Activated T-cell treated with anti-CD3 and anti-CD28 coated beads, Interleukin-2, amount 50 U/mL, for 24 hours (primary cell): ENCODE measurements around the gene CBX2.

Experiments
- DNase-seq: peaks from one replicate; pipeline ENCODE4 v3.0.0-alpha.2; 2020
- H3K27ac Mint-ChIP-seq: 2 replicates; pipeline ENCODE4 v1.8.0; 2020; ENCODE audit warnings: mild to moderate bottlenecking, mixed read lengths
- H3K27me3 Mint-ChIP-seq: 2 replicates; pipeline ENCODE4 v1.8.0; 2020; ENCODE audit warnings: mixed read lengths
- H3K36me3 Mint-ChIP-seq: 2 replicates; pipeline ENCODE4 v1.8.0; 2020; ENCODE audit warnings: low read depth, mixed read lengths
- H3K4me1 Mint-ChIP-seq: 2 replicates; pipeline ENCODE4 v1.8.0; 2020; ENCODE audit warnings: low read depth, mixed read lengths
- H3K4me3 Mint-ChIP-seq: 2 replicates; pipeline ENCODE4 v1.8.0; 2020; ENCODE audit warnings: mild to moderate bottlenecking, moderate library complexity, mixed read lengths
- H3K9me3 Mint-ChIP-seq: 2 replicates; pipeline ENCODE4 v1.8.0; 2020; ENCODE audit warnings: mixed read lengths

CBX2 gene

DNA sequence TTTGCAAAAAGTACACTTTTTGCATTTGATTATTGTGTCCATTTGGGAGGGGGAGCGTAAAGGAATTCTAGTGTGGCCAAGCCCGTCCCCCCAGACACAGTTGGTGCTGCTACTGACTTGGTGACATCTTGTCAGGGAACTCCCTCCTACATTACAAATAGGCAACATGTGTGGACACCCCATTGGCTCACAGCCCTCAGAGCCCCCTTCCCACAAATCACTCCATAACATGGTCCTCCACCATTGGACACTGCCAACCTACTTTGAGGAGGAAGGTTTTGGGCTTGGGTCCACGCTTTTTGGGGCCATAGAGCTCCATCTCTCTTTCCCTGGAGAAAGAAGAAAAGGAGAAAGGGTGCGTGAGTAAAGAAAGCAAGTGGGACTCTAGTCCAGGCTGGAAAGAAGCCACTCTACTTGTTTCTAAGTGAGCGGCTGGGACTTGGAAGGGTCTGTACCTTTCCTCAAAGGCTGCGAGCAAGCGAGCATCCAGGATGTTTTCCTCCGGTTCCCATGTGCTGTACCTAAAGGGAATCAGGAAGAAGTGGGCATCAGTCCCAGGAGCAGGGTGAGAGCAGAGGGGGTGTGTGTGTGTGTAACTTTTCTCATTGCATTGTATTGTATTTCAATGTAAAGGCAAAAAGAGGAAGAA, 18.0 kb downstream of the CBX2 start:
- Mint-ChIP-seq H3K27ac (no peak overlapping the region), H3K36me3 (peaks cover 2% of the 10 kb centered on the region), H3K27me3 (peaks cover 49% of the 10 kb centered on the region), H3K4me1 (peaks cover 37% of the 10 kb centered on the region), H3K4me3 (peak overlapping the region; percentile 80), H3K9me3 (no peaks in the 10 kb centered on the region)
- no peak for DNase-seq

DNA sequence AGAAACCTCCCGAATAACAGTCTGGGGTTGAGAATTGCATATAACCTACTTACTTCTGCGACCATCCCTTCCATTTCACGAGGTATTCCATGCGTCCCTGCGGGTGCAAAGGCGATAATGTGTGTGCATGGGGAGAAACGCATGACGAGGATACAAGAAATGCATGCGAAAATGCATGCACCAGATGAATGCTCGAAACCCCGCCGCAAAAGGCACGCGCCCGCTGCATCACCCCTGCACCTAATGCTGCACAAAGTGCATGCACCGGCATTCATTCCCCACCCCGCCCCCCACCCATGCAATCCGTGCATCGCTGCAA, 18.5 kb downstream of the CBX2 start:
- H3K36me3 Mint-ChIP-seq, result peaks cover 2% of the 10 kb centered on the region
- no peaks in the 10 kb centered on the region for H3K9me3 Mint-ChIP-seq
- no peak overlapping the region for H3K27ac Mint-ChIP-seq
- peaks cover 34% of the 10 kb centered on the region for H3K4me1 Mint-ChIP-seq
- H3K4me3 Mint-ChIP-seq, result peak overlapping the region; percentile 80
- H3K27me3 Mint-ChIP-seq, result peaks cover 46% of the 10 kb centered on the region
- no peak for DNase-seq

DNA sequence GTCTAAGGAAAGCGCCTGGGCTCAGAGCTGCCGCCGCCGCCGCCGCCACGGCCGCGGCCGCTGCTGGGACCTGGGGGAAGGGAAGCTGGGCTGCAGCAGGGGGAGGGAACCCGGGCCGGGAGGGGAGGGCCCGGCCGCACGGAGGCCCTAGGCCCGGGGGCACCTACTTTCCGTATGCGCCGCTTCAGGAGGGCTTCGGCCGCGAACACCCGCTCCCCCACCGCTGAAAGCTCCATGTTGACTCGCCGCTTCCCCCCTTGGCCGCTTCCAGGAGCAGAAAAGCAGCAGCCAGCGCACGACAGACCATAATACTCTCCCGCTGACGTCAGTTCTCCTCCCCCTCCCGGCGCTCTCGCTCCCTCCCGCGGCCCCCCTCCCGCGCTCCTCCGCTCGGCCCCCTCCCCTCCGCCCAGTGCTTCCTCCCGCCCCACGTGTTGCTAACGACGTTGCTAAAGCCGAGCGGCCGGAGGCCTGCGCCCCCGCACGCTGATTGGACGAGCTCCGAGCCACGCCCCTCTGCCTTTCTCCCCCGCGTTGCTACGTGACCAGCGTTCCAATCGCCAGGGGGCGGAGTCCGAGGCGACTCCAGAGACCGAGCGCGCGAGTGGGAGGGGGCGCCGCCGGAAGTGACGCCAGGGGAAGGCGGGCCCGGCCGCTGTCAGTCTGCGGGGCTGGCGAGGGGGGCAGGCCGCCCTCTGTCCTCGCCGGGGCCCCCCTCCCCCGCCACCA, 19.0 kb downstream of the CBX2 start, which contains the start of gene CBX8:
CBX8 (minus strand) TSS at position 315 of the 729 bp plus-strand sequence; CDS start at position 236, 79 bp downstream.
- no peaks in the 10 kb centered on the region for H3K9me3 Mint-ChIP-seq

DNA sequence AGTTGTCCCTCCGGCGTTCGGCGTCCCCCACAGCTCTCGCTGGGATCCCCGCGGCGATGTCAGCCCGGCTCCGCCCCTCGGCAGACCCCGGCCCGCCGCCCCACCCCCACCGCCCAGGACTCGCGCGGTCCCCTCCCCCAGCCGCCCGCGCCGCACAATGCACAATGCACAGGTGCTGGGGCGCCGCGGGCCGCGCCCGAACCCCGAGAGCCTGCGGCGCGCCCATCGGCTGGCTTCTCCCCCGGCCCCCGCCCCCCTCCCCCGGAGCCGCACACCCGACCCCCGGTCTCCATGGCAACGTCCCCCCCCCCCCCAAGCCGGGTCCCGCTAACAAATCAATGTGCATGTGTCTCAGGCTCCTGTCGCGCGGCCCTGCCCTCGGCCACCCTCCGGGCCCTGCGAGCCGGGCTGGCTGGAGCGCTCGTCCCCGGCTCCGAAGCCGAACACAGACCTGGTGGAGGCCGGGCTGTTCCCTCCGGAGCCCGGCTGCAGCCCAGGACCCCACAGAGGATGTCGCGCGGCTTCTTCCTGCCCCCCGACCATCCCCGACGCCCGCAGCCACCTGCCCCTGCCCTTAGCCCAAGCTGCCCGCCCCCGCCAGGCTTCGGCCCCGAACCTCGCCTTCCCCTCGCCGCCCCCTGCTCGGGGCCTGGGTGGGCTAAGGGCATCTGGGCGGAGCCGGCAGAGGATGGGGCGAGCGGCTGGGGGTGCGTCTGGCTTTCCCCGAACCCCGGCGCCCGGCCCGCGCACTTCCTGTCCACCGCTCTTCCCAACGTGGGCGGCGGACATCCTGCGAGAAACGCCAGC, 19.7 kb downstream of the CBX2 start:
- Mint-ChIP-seq H3K4me3 (peak overlapping the region; percentile 80), H3K36me3 (peaks cover 2% of the 10 kb centered on the region), H3K27ac (no peak overlapping the region), H3K9me3 (no peaks in the 10 kb centered on the region), H3K27me3 (peaks cover 46% of the 10 kb centered on the region), H3K4me1 (peaks cover 40% of the 10 kb centered on the region)
- peak; percentile 45 for DNase-seq

More for the DNA sequence above, 19.0 kb downstream of the CBX2 start, which contains the start of gene CBX8:
- Mint-ChIP-seq H3K4me3 (peak within 1 kb of the TSS; percentile 80), H3K27me3 (peaks cover 46% of the 10 kb centered on the region), H3K27ac (peak within 1 kb of the TSS; percentile 79), H3K36me3 (peaks cover 2% of the 10 kb centered on the region), H3K4me1 (peaks cover 38% of the 10 kb centered on the region)
- peak; percentile 99 for DNase-seq

DNA sequence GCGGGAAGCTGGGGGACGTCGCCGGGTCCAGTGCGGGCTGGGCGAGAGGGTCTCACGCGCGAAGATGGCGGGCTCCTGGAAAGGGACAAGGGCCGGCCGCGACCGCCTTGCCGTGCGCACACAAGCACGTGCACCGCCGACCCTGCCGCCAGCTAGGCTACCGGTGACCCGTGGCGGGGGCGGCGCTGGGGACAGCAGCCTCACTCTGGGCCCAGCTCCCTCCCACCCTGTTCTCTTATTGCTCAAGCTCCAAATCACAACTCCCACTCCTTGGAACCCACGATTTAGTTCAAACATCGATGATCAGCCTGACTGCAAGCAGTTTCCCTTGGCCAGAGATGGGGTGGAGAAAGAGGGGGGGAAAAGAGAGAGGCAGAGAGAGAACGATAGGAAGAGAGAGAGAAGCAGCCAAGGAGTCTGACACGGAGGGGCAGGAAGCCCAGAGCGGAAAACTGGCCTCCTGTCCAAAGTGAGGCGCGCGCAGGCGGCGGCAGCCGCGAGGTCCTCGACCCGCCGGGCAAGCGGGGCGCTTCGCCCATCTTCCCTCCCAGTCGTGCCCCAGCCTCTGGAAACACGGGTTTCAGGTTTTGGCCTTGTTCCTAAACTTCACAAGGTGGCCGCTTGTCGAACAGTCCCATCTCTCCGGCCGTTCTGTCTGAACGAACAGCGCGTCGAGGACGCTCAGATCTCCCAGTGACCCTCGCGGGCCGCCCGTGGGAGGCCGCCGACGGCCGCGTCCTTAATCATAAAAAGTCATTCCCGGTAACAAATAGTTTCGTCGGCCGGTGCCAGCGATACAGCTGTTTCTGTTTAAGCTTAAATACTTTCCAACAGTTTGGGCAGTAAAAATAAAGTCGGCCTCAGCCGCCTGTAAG, 20.6 kb downstream of the CBX2 start:
- no peaks in the 10 kb centered on the region for H3K9me3 Mint-ChIP-seq
- H3K27me3 Mint-ChIP-seq, result peaks cover 51% of the 10 kb centered on the region
- DNase-seq, result no peak
- peak overlapping the region; percentile 52 for H3K4me3 Mint-ChIP-seq
- H3K4me1 Mint-ChIP-seq, result peaks cover 40% of the 10 kb centered on the region
- H3K27ac Mint-ChIP-seq, result peak overlapping the region; percentile 65
- peaks cover 1% of the 10 kb centered on the region for H3K36me3 Mint-ChIP-seq

DNA sequence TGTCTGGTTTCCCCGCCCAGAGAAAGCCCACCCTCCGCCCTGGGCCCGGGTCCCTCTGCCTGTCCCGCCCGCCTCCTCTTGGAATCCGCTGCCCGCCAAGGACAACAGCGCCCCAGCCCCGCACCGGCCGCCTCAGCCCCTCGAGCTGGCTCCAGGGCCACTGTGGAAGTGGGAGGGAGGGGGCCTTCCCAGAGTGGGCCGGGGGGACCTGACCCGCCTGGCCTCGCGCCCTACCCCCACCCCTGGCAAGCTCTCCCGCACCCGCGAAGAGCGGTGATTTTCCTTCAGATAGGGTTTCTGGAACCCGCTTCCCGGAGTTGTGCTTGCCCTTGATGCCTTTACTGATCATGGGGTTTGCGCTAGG, 21.2 kb downstream of the CBX2 start:
- Mint-ChIP-seq H3K4me3 (no peak overlapping the region), H3K27ac (peak overlapping the region; percentile 36), H3K27me3 (peaks cover 52% of the 10 kb centered on the region), H3K9me3 (no peaks in the 10 kb centered on the region), H3K36me3 (no peaks in the 10 kb centered on the region), H3K4me1 (peaks cover 41% of the 10 kb centered on the region)
- no peak for DNase-seq

DNA sequence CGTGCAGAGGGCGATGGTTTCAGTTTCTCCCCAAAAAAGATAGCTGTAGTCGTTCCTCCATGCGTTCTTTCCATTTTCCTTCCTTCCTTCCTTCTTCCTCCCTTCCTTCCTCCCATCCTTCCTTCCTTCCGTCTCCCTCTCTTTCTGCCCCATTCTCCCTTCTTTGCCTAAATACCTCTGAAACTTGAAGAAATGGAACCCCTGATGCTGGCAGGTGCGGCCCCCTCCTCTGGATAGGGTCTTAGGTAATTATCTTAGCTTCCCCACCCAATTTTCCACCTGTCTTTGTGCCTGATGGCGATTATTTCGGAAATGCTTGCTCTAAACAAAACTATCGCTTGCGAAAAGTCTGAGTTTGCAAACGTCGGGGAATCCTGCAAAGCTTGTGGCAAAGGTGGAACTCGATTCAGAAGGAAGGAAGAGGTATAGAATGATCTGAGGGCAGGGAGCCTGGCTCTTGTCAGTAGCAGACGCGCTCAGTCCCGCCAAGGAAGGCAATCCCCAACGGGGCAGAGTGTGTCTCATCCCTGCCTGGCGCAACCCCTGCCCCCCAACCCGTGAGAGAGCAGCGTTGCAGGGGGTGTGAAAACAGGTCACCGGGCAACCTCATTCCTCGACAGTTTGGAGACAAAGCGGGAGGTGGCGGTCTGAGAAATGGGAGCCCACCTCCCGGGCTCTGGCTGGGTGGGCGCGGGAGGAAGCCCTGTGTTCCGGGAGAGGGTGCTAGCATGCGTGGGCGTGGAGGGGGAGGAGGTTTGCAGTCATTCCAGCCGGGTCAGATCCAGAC, 21.8 kb downstream of the CBX2 start:
- Mint-ChIP-seq H3K27me3 (peaks cover 57% of the 10 kb centered on the region), H3K36me3 (no peaks in the 10 kb centered on the region), H3K9me3 (no peaks in the 10 kb centered on the region), H3K4me1 (peaks cover 46% of the 10 kb centered on the region), H3K4me3 (peak overlapping the region; percentile 49), H3K27ac (peak overlapping the region; percentile 47)
- DNase-seq, result no peak

DNA sequence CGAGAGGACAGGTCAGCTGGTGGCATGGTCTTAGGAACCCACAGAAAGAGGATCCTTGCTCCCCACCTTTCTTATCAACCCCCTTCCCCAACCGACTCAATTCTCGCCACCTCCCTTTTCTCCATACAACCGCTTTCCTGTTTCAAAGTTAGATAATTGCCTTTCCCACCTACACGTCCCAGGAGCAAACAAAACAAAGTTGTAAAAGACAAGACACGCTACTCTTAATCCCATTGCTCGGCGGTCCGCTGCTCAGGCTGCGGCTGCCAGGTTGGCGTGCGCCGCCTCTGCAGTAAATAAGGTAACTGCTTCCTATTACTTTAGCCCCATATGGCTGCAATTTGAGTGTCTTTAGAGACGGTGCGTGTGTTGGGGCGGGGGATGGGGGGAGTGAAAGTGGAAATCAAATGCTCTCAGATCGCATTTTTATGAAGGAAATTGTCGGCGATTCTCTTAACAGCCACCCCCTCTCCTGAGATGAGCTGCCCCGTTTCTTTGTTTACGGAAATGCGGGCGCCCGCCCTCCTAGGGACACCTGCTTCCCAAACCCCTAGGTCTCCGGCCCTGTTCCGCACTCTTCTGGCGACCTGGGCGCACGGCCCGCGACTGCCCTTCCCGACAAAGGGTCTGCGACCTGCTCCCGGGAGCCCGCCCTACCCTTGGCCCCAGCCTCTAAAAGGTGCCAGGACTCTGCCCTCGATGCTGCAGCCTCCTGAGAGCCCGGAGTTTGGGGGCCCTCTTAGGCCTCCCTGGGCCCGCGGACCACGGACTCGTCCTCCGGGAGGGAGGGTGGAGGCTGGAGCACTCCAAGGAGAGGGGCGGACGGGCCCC, 22.6 kb downstream of the CBX2 start:
- DNase-seq, result peak; percentile 69

DNA sequence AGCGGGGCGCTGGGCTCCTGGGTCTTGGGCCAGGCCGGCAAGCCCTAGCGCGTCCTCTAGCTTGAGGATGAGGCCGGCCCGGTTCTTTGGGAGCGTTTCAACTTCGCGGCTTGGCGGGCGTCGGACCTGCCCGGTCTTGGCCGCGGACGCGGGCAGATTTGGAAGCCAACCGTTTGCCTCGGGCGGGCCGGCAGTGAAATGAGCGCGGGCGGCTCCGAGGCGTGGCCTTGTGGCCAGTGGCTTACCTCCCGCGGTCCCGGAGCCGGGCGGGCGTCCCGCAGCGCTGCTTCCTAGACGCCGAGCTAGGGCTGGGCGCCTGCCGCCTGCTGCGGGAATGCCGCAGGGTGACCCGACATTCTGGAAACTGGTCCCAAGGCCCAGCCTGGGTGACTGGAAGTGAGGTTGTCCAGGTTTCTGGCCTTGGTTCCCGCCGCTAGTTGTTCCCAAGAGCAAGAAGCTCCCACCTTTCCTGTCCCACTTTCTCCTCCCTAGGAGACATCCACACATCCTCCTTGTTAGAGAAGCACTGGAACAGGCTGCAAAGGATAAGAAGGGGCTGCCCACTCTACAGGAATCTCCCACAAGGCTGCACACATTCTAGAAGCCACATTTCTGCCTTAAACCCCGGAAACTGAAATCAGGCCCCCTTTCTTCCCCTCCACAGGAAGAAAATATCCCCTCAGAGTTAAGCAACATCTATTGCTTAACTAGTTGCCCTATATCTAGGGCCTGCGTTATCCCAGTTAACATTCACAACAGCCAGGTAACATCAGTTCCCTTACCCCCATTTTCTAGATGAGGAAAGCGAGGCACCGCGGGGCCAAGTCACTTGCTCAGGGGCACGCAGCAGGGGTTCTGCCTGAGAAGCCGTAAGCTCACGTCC, 23.4 kb downstream of the CBX2 start:
- H3K27ac Mint-ChIP-seq, result no peak overlapping the region
- peaks cover 50% of the 10 kb centered on the region for H3K4me1 Mint-ChIP-seq
- H3K4me3 Mint-ChIP-seq, result no peak overlapping the region
- no peaks in the 10 kb centered on the region for H3K36me3 Mint-ChIP-seq
- peaks cover 73% of the 10 kb centered on the region for H3K27me3 Mint-ChIP-seq
- DNase-seq, result no peak
- no peaks in the 10 kb centered on the region for H3K9me3 Mint-ChIP-seq

More for the DNA sequence above, 22.6 kb downstream of the CBX2 start:
- Mint-ChIP-seq H3K36me3 (no peaks in the 10 kb centered on the region), H3K9me3 (no peaks in the 10 kb centered on the region), H3K4me1 (peaks cover 54% of the 10 kb centered on the region), H3K27me3 (peaks cover 65% of the 10 kb centered on the region), H3K4me3 (peak overlapping the region; percentile 49), H3K27ac (peak overlapping the region; percentile 47)

DNA sequence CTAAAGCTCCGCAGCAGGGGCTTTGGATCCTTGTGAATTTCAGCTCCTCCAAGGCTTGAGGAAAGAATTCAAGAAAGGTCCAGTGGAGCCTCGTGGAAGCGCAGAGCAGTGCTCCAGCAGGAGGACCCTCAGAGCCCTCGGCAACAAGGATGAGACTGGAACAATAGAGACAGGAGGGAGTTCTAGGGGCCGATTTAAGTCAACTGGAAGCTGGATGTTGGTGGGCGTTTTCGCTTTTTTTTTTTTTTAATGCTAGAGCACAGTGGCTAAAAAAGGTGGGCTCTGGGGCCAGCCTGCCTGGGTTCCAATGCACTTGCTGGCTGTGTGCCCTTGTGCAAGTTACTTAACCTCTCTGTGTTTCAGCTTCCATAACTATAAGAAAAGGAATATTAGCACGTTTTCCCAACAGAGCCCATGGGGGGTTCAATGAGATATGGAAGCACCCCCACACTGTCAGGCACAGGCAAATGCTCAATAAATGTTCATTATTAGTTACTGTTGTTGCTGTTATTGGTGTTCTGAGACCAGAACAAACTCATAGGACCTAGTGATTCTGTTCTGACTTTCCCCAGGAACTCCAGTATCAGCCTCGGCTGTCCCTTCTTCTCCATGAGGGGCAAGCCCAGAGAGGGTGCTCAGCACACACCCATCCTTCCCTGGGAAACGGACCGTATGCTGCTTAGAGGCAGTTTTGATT, 24.2 kb downstream of the CBX2 start:
- Mint-ChIP-seq H3K4me3 (no peak overlapping the region), H3K4me1 (peaks cover 49% of the 10 kb centered on the region), H3K9me3 (no peaks in the 10 kb centered on the region), H3K27me3 (peaks cover 81% of the 10 kb centered on the region), H3K36me3 (no peaks in the 10 kb centered on the region), H3K27ac (no peak overlapping the region)
- DNase-seq, result no peak

DNA sequence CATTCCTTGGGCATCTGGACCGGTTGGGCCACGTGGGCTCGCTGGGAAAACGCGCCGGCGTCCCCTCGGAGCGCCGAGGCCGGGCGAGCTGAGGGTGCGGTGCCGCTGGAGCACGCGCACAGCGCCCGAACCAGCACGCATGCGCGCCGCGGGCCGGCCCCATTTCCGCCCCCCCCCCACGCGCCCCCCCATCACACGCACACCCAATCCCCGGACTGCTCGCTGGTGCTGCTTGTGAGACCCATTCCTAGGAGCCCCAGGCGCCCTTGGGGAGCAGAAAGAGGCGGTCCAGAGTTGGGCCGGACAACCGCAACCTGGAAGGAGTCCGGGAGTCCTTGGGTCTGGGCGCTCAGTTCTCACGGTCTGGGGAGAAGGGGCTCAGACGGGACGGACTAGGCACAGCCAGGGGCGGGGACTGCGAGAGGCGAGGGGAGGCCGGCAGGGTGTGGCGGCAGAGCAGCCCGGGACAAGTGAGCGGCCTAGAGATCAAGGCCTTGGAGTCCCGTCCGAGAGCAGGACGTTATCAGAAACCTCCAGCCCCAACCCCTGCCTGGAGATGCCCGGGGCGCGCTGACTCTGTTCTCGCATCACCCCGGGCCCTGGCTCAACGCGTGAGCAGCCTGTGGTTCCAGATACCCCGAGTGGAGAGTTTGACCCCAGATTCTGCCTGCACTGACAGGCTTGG, 24.9 kb downstream of the CBX2 start:
- Mint-ChIP-seq H3K27me3 (peaks cover 88% of the 10 kb centered on the region), H3K4me3 (no peak overlapping the region), H3K4me1 (peaks cover 49% of the 10 kb centered on the region), H3K36me3 (no peaks in the 10 kb centered on the region), H3K9me3 (no peaks in the 10 kb centered on the region), H3K27ac (no peak overlapping the region)
- DNase-seq, result no peak
